ENCODE measurements around the gene UMAD1. TPM values are rescaled to one million over a fixed set of nuclear protein-coding genes. Genes with fewer than 3 reads are reported as not detected.

UMAD1 gene
- total and polyA plus RNA-seq, 11 donors: 3.5 to 19.7 (median 15.3) TPM

GRCh38 chr7:7686811-7687508, 46.4 kb downstream of the UMAD1 start:
- peak overlapping the region in 11 of 12 donors; percentile 39 to 81 (median 71) for H3K27ac ChIP-seq
- intact Hi-C loops (cut with DNase I): loop anchor here in 6 of 10 donors (5.0 to 10.0 kb wide), 5 partner anchors 60 to 528 kb away; partner anchors contain the start of gene GLCCI1 (in 1 of the 6)
- no peaks in the 10 kb centered on the region for H3K27me3 ChIP-seq
- no peak for TF ChIP-seq POLR2A (IDR thresholded peaks at IDR 0.05)
- TF ChIP-seq, protein P1, sequence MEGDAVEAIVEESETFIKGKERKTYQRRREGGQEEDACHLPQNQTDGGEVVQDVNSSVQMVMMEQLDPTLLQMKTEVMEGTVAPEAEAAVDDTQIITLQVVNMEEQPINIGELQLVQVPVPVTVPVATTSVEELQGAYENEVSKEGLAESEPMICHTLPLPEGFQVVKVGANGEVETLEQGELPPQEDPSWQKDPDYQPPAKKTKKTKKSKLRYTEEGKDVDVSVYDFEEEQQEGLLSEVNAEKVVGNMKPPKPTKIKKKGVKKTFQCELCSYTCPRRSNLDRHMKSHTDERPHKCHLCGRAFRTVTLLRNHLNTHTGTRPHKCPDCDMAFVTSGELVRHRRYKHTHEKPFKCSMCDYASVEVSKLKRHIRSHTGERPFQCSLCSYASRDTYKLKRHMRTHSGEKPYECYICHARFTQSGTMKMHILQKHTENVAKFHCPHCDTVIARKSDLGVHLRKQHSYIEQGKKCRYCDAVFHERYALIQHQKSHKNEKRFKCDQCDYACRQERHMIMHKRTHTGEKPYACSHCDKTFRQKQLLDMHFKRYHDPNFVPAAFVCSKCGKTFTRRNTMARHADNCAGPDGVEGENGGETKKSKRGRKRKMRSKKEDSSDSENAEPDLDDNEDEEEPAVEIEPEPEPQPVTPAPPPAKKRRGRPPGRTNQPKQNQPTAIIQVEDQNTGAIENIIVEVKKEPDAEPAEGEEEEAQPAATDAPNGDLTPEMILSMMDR (IDR thresholded peaks at IDR 0.05): no peak
- peaks cover 0 to 43% (median 29%) of the 10 kb centered on the region in 12 donors for H3K4me1 ChIP-seq
- DNase-seq: no peak
- WGBS, 4 donors: 45 to 55% (median 50%) methylated on average over 2 of the region's 2 CpGs
- H3K4me3 ChIP-seq: peak overlapping the region in 1 of 12 donors; percentile 0
- no peaks in the 10 kb centered on the region for H3K9me3 ChIP-seq
- H3K36me3 ChIP-seq: no peaks in the 10 kb centered on the region
- ATAC-seq: peak in 1 of 4 donors; percentile 8

DNA sequence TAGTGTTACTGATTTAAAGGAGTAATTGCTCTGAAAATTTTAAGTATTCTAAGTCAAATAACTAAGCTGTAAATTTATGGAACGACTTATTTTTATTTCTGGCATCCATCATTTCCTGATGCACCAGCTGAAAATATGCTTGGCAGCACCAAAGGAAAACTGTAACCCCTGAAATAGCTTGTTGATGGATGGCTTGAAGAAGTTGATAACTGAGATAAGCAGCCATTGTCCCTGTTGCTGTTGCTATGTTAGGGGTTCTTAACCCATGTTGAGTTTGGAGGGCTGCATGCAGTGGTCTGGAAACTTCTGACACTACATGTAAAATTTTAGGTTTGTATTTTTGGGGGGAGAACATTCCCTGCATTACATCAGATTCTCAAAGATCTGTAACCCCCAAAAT, 47.2 kb downstream of the UMAD1 start:
- peak overlapping the region in 7 of 12 donors; percentile 22 to 45 (median 35) for H3K4me3 ChIP-seq
- 0 to 11% (median 3%) methylated on average over 1 of the region's 1 CpG for WGBS, 4 donors

GRCh38 chr7:7688310-7688709, 47.8 kb downstream of the UMAD1 start:
- DNase-seq: no peak
- no peaks in the 10 kb centered on the region for H3K27me3 ChIP-seq
- H3K36me3 ChIP-seq: no peaks in the 10 kb centered on the region
- H3K4me3 ChIP-seq: peak overlapping the region in 10 of 12 donors; percentile 3 to 45 (median 26)
- H3K9me3 ChIP-seq: no peaks in the 10 kb centered on the region
- peak in 2 of 4 donors; percentile 40 to 49 for ATAC-seq
- TF ChIP-seq POLR2A (IDR thresholded peaks at IDR 0.05): no peak
- TF ChIP-seq, protein P1 (IDR thresholded peaks at IDR 0.05): no peak
- H3K4me1 ChIP-seq: peaks cover 0 to 30% (median 20%) of the 10 kb centered on the region in 12 donors
- H3K27ac ChIP-seq: peak overlapping the region; percentile 35 to 81 (median 72)
- intact Hi-C loops (cut with DNase I): loop anchor here in 6 of 10 donors (5.0 to 10.0 kb wide), 5 partner anchors 59 to 526 kb away; partner anchors contain the start of gene GLCCI1 (in 1 of the 6)
- WGBS, 4 donors: 22 to 33% (median 28%) methylated on average over 6 of the region's 6 CpGs

More for the DNA sequence above, 47.2 kb downstream of the UMAD1 start:
- TF ChIP-seq POLR2A (IDR thresholded peaks at IDR 0.05): no peak
- TF ChIP-seq, protein P1 (IDR thresholded peaks at IDR 0.05): no peak
- intact Hi-C loops (cut with DNase I): loop anchor here in 6 of 10 donors (5.0 to 10.0 kb wide), 5 partner anchors 60 to 527 kb away; partner anchors contain the start of gene GLCCI1 (in 1 of the 6)
- no peaks in the 10 kb centered on the region for H3K36me3 ChIP-seq
- DNase-seq (no peak), ATAC-seq (peak; percentile 29 to 72 (median 59))
- peak overlapping the region; percentile 35 to 81 (median 72) for H3K27ac ChIP-seq
- peaks cover 0 to 35% (median 22%) of the 10 kb centered on the region in 12 donors for H3K4me1 ChIP-seq
- H3K9me3 ChIP-seq: no peaks in the 10 kb centered on the region
- H3K27me3 ChIP-seq: no peaks in the 10 kb centered on the region

DNA sequence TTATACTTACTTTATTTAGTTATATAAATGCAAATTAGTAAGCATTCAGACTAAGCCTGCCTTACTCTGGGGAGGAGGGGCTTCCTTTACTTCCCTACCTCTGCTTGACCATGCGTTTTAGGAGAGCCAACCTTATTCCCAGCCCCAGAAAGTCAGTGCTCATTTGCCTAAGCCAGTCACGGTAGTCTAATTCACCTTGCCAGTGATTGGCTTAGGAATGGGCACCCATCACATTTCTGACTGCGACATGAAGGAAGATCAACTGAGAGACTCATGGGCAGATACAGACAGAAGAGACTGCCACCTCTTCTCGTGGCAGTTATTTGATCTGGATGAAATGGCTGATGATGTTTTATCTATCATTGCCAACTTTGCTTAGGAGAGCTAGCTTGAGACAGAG, 48.4 kb downstream of the UMAD1 start:
- Histone ChIP-seq H3K4me1 (peaks cover 0 to 30% (median 19%) of the 10 kb centered on the region in 12 donors), H3K27ac (peak overlapping the region; percentile 35 to 81 (median 72)), H3K9me3 (no peaks in the 10 kb centered on the region), H3K36me3 (no peaks in the 10 kb centered on the region), H3K27me3 (no peaks in the 10 kb centered on the region), H3K4me3 (peak overlapping the region in 11 of 12 donors; percentile 9 to 45 (median 27))
- intact Hi-C loops (cut with DNase I): loop anchor here in 6 of 10 donors (5.0 to 10.0 kb wide), 5 partner anchors 58 to 526 kb away; partner anchors contain the start of gene GLCCI1 (in 1 of the 6)
- WGBS, 4 donors: 60 to 66% (median 65%) methylated on average over 4 of the region's 4 CpGs
- DNase-seq: peak in 2 of 5 donors; percentile 25 to 39
- peak; percentile 72 to 87 (median 82) for ATAC-seq
- TF ChIP-seq, protein P1 (IDR thresholded peaks at IDR 0.05): no peak
- TF ChIP-seq POLR2A (IDR thresholded peaks at IDR 0.05): no peak

Measured in heart left ventricle (tissue), 16 donors.